Kidney tubule cell (primary cell): ENCODE measurements around the gene DDX49.
"Not testable (repeated sequence)": the region's sequence is repeated elsewhere in the genome, so short reads cannot be mapped to it uniquely, and the experiment has no call there.

ENCODE experiments used
- DNase-seq: peaks from one replicate; pipeline ENCODE4 v3.0.0-alpha.2; 2018; ENCODE audit warnings: low spot score

Gene DDX49

DNA sequence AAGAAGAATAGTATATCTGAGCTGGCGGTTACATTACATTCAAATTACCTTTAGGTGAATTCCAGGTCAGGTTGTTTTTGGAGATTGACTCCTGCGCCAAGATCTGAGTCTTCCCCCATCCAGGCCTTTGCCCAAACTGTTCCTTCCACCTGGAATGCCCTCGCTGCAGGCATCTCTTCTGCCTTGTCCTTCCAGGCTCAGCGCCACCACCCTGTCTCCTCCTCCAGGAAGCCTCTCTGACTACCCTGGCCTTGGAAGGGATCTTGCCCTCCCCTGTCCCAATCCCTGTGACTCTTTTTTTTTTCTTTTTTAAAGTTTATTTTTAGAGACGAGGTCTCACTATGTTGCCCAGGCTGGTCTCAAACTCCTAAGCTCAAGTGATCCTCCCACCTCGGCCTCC, 23.2 kb downstream of the DDX49 start:
- DNase-seq, result no peak

DNA sequence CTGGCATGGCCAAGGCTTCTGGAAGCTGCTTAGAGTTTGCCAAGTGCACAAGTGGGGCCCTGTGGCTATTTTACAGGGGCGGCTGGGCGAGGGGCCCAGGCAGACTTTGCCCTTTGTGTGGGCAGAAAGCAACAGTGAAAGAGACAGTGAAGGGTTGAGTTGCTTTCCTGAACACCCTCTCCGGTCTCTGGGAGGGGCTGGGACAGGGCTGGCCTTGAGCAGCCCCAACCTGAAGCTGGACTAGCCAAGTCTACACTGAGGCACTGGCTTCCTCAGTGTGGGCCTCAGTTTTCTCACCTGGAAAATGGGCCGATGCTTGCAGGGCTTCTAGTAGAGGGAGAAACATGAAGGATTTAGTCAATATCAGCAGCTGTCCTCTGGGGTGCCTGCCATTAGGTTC, 23.9 kb downstream of the DDX49 start:
- DNase-seq, result no peak

GRCh38 chr19:18945297-18945696, 25.8 kb downstream of the DDX49 start:
- no peak for DNase-seq

DNA sequence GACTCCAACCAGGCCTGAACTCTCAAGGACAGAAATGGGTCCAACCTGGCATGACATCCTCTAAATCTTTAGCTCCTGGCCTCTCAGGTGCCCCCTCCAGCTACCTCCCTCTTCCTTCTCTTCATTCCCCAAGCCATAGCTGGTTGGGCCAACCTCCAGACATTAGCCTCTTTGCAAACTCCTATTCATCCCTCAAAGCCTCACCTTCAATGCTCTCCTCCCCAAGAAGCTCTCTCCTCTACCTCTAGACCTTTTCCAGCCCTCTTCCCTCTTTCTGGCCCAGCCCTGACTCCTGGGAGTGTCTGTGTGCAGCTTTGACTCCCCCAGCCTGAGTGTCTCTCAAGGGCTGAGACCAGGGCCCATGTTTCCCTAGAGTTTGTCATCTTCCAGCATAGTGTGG, 26.8 kb downstream of the DDX49 start:
- no peak for DNase-seq

DNA sequence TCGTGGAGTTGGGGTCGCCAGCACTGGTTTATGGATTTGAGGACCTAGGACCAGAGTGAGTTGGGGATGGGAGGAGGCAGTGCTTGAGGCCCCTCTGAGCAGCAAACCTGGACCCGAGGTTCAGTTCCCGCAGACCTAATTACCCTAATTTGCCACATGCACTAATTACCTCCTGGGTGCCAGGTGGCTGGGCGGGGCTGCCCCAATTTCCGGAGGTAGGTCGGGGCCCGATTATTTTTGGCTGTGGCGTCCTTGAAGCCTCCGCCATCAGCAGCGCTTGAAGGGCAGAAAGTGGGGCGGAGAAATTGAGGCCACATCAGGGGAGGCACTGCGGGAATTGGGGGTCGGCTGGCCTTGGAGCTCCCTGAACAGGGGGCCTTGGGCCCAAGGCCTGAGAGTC, 27.4 kb downstream of the DDX49 start:
- no peak for DNase-seq

GRCh38 chr19:18948075-18948975, 28.8 kb downstream of the DDX49 start:
- no peak for DNase-seq

- DNase-seq, result no peak
Observed at GRCh38 chr19:18948976-18949356, 29.5 kb downstream of the DDX49 start.

GRCh38 chr19:18949858-18950257, 30.3 kb downstream of the DDX49 start:
- DNase-seq, result no peak

GRCh38 chr19:18951721-18952281, 32.3 kb downstream of the DDX49 start:
- peak; percentile 77 for DNase-seq

DNA sequence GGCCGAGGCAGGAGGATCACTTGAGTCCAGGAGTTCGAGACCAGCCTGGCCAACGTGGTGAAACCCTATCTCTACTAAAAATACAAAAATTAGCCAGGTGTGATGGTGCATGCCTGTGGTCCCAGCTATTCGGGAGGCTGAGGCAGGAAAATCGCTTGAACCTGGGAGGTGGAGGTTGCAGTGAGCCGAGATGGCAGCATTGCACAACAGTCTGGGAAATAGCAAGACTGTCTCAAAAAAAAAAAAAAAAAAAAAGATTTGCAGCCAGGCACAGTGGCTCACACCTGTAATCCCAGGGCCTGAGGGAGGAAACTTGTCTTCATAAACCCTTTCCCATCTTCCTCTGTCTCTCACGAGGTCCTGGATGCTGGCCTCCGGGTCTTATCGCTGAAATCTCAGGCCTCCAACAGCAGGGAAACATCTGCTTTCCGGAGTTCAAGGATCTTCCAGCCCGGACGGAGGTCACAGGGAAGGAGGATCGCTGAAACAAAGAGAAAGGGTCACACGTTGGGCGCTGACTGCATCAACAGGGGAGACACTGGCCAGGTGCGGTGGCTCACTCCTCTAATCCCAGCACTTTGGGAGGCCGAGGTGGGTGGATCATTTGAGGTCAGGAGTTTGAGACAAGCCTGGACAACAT, 33.0 kb downstream of the DDX49 start:
- not testable (repeated sequence) for DNase-seq

DNA sequence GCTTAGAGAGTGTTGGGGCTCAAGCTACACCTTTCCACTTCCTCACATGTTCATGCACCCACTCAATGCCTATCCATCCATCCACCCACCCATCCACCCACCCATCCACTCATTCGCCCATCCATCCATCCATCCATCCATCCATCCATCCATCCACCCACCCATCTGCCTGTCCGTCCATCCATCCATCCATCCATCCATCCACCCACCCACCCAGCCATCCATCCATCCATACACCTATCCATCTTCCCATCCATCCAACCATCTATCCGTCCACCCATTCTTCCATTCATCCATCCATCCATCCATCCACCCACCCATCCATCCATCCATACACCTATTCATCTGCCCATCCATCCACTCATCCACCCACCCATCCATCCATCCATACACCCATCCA, 34.6 kb downstream of the DDX49 start:
- DNase-seq, result no peak

DNA sequence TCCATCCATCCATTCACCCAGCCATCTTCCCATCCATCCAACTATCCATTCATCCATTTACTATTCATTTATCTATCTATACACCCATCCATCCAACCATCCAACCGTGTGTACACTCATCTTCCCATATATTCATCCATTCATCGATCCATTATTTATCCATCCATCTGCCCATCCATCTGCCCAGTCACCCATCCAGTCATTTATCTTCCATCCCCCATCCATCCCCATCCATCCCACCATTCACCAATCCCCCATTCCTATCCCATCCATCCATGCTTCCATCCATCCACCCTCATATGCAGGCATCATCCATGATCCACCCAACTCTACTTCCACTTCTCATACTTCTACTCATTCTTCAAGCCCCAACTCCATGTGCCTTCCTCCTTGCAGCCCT, 35.5 kb downstream of the DDX49 start:
- DNase-seq, result no peak

DNA sequence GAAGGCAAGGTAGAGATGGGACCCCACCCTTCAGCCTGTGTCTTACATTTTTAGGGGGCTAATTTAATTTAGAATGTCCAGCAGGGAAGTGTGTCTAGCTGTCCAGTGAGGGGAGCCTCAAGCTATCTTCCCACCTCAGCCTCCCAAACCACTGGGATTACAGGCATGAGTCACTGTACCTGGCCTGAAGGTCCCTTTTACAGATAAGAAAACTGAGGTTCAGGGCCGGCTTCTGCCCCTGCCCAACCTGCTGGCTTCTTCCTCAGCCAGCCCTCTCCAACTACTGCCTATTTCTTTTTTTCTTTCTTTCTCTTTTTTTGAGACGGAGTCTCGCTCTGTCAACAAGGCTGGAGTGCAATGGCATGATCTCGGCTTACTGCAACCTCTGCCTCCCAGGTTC, 40.9 kb downstream of the DDX49 start:
- no peak for DNase-seq

- no peak for DNase-seq
Observed at GRCh38 chr19:18961767-18962620, 42.5 kb downstream of the DDX49 start.

DNA sequence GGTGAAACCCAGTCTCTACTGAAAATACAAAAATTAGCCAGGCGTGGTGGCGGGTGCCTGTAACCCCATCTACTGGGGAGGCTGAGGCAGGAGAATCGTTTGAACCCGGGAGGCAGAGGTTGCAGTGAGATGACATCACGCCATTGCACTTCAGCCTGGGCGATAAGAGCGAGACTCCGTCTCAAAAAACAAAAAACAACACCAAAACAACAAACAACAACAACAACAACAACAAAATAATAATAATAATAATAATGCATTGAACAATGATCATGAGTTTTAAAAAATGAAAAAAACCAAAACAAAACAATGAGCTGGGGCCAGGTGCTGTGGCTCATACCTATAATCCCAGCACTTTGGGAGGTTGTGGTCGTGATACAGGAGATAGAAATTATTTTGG, 44.6 kb downstream of the DDX49 start:
- DNase-seq, result no peak

DNA sequence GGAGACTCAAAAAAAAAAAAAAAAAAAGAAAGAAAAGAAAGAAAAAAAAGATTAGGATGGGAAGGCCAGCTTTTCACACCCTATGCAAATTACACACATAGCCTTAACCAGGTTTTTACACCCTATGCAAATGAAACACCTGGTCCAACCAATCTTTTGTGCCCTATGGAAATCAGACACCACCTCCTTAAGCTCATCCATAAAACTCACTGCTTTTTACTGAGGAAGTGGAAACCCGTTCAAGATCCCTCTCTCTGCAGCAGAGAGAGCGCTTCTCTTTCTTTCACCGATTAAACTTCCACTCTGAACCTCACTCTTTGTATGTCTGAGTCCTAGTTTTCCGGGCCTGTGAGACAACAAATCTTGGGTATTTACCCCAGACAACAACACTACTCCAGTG, 46.8 kb downstream of the DDX49 start:
- DNase-seq, result no peak

DNA sequence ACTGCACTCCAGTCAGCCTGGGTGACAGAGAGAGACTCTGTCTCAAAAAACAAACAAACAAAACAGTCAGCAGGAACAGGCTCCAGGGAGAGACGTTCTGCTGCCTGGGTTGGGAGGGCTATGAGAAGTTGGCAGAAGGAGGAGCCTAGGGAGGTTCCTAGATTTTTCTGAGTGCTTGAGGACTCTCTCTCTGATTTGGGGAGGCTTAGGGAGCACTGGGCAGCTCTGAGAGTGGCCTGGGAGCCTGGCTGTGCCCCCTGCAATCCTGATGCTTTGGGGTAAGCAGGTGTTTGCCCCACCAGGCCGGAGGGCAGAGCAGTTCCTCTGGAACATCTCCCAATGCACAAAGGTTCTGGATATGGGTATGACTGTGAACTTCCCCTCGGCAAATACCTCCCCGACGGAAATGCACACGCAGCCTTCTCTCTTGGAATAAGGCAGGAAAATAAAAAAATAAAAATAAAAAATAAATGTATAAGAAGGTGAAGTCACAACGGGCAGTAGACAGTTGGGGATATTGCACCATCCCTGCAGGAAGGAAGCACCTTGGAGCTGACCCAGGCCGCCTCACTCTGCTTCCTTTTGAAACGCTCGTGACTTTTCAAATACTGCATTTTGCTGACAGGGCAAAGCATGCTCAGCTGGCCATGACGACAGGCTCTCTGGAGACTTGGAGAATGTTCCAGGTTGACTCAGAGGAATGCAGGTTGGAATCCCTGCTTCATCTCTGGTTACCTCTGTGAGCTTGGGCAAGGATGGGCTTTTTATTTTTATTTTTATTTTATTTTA, 48.0 kb downstream of the DDX49 start:
- peak; percentile 95 for DNase-seq

DNA sequence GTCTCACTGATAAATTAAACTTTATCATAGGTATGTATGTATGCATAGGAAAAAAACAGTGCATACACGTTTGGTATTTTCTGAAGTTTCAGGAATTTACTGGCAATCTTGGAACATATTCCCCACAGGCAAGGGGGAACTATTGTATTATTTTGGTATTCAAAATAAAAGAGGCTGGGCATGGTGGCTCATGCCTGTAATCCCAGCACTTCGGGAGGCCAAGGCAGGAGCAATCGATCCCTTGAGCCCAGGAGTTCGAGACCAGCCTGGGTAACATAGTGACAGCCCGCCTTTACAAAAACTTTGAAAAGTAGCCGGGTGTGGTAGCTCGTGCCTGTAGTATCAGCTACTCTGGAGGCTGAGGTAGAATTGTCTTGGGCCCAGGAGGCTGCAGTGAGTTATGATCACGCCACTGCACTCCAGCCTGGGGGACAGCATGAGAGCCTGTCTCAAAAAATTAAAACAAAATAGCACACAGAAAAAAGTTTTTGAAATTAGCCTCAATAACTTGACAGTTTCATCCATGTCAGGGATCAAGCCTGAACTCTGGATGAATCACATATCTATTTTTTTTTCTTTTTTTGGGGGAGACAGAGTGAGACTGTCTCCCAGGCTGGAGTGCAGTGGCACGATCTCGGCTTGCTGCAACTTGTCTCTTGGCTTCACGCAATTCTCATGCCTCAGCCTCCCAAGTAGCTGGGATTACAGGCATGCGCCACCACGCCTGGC, 50.6 kb downstream of the DDX49 start:
- no peak for DNase-seq

DNA sequence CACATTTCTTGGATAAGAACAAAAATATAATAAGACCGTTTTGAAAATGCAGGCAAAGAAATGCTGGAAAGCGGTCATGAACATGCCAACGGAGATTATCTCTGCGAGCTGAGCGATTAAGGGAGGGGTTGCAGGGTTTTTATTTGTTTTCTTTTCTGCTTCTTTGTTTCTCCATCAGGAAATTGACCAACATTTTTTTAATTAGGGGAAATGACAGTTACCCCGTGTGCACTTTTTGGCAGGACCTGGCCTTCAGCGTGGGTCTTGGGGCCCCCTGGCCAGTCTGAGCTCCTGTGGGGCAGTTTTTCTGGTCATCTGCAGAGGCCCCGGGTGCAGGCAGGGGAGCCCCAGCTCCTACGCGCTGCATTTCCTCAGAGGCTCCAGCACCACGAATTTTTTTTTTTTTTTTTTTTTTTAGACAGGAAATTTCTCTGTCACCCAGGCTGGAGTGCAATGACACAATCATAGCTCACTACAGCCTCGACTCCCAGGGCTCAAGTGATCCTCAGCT, 52.8 kb downstream of the DDX49 start:
- no peak for DNase-seq

- DNase-seq, result no peak
Observed at GRCh38 chr19:18972851-18973250, 53.3 kb downstream of the DDX49 start.

DNA sequence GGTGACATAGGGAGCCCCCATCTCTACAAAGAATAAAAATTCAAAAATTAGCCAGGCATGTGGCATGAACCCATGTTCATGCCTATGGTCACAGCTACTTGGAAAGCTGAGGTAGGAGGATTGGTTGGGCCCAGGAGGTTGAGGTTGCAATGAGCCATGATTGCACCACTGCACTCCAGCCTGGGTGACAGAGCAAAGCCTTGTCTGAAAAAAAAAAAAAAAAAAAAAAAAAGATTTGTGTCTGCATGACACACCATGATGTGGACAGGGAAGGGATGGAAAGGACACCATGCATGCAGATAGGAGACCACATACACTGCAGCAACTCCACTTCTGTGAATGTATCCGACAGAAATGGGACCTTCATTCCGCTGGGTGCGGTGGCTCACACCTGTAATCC, 55.5 kb downstream of the DDX49 start:
- peak; percentile 81 for DNase-seq
